Naive B cell (primary cell): Measurements from ENCODE around the gene LCNL1. TPM values are rescaled to one million over a fixed set of nuclear protein-coding genes. Genes with fewer than 3 reads are reported as not detected.

Source experiments
- ATAC-seq, 2 donors: fragments of 150-1000 bp; cut with Tn5 transposase; 2 replicates each; pipeline ENCODE4 v1.10.0; 2021; ENCODE audit warnings: low read depth in 2 of 2, mild to moderate bottlenecking in 2 of 2, moderate library complexity in 2 of 2
- DNase-seq: peaks from one replicate; pipeline ENCODE4 v3.0.0; 2022
- H3K27ac Mint-ChIP-seq, 6 donors: one replicate each; pipeline ENCODE4 v1.8.0; 2020 to 2022; ENCODE audit warnings: mild to moderate bottlenecking in 6 of 6, mixed read lengths in 6 of 6, moderate library complexity in 5 of 6, inconsistent platforms in 2 of 6
- H3K27me3 Mint-ChIP-seq, 3 donors: one replicate each; pipeline ENCODE4 v1.8.0; 2021 to 2022; ENCODE audit warnings: mixed read lengths in 3 of 3, mild to moderate bottlenecking in 1 of 3
- H3K36me3 Mint-ChIP-seq, 2 donors: one replicate each; pipeline ENCODE4 v1.8.0; 2020 to 2022; ENCODE audit warnings: mixed read lengths in 2 of 2, inconsistent platforms in 1 of 2, mild to moderate bottlenecking in 1 of 2
- H3K4me1 Mint-ChIP-seq, 3 donors: one replicate each; pipeline ENCODE4 v1.8.0; 2020 to 2022; ENCODE audit warnings: mixed read lengths in 3 of 3, inconsistent platforms in 1 of 3, mild to moderate bottlenecking in 1 of 3, moderate library complexity in 1 of 3
- H3K4me3 Mint-ChIP-seq, 8 donors: one replicate each; pipeline ENCODE4 v1.8.0; 2020 to 2022; ENCODE audit warnings: mild to moderate bottlenecking in 8 of 8, mixed read lengths in 8 of 8, moderate library complexity in 8 of 8, inconsistent platforms in 2 of 8
- H3K9me3 Mint-ChIP-seq, 7 donors: one replicate each; pipeline ENCODE4 v1.8.0; 2020 to 2022; ENCODE audit warnings: mixed read lengths in 7 of 7, mild to moderate bottlenecking in 5 of 7, inconsistent platforms in 2 of 7, moderate library complexity in 1 of 7
- polyA plus RNA-seq, 6 donors: library from polyadenylated mRNA; unstranded; fragments of 300-500 nt; fragmentation: Illumina TruSeq; gene quantifications; one replicate each; pipeline ENCODE4 v1.2.3, GENCODE V29; 2021; ENCODE audit warnings: low read depth in 6 of 6

Gene LCNL1
- polyA plus RNA-seq, 6 donors from 2014 or later = not detected

- Mint-ChIP-seq H3K4me1 (peaks cover 6 to 19% (median 19%) of the 10 kb centered on the region in 3 donors), H3K27ac (peak overlapping the region in 3 of 6 donors; percentile 5 to 77 (median 74))
Measured at GRCh38 chr9:136990242-136990911, 7.6 kb downstream of the LCNL1 start.

GRCh38 chr9:136991993-136992818 lies 9.4 kb downstream of the LCNL1 start, which contains the start of gene PAXX:
TSS of gene PAXX (plus strand) at chr9:136992422. CDS start at chr9:136992444, 22 bp downstream.
- Mint-ChIP-seq H3K9me3 (peaks cover 0 to 2% (median 0%) of the 10 kb centered on the region in 7 donors), H3K4me1 (peaks cover 6 to 26% (median 26%) of the 10 kb centered on the region in 3 donors), H3K27ac (peak within 1 kb of the TSS; percentile 86 to 96 (median 94)), H3K4me3 (peak within 1 kb of the TSS; percentile 59 to 92 (median 87)), H3K27me3 (peaks cover 7 to 23% (median 11%) of the 10 kb centered on the region in 3 donors), H3K36me3 (no peaks in the 10 kb centered on the region)
- ATAC-seq (peak; percentile 84 to 87), DNase-seq (peak; percentile 90)

More at GRCh38 chr9:136990242-136990911, 7.6 kb downstream of the LCNL1 start:
- H3K9me3 Mint-ChIP-seq = peaks cover 0 to 2% (median 0%) of the 10 kb centered on the region in 7 donors
- peak overlapping the region in 6 of 8 donors; percentile 59 to 89 (median 81) for H3K4me3 Mint-ChIP-seq
- DNase-seq = no peak
- no peaks in the 10 kb centered on the region for H3K36me3 Mint-ChIP-seq
- H3K27me3 Mint-ChIP-seq = peaks cover 7 to 27% (median 16%) of the 10 kb centered on the region in 3 donors
- no peak for ATAC-seq

GRCh38 chr9:136992819-136993369 lies 10.1 kb downstream of the LCNL1 start:
- ATAC-seq = no peak
- no peak for DNase-seq
- no peaks in the 10 kb centered on the region for H3K36me3 Mint-ChIP-seq
- peaks cover 8 to 22% (median 9%) of the 10 kb centered on the region in 3 donors for H3K27me3 Mint-ChIP-seq
- H3K4me1 Mint-ChIP-seq = peaks cover 10 to 32% (median 32%) of the 10 kb centered on the region in 3 donors
- H3K9me3 Mint-ChIP-seq = peaks cover 0 to 2% (median 0%) of the 10 kb centered on the region in 7 donors
- H3K4me3 Mint-ChIP-seq = peak overlapping the region; percentile 59 to 92 (median 87)
- peak overlapping the region; percentile 86 to 96 (median 94) for H3K27ac Mint-ChIP-seq

GRCh38 chr9:136994180-136994887 lies 11.5 kb downstream of the LCNL1 start:
- peaks cover 3 to 25% (median 6%) of the 10 kb centered on the region in 3 donors for H3K27me3 Mint-ChIP-seq
- peaks cover 15 to 43% (median 42%) of the 10 kb centered on the region in 3 donors for H3K4me1 Mint-ChIP-seq

GRCh38 chr9:136994888-136995230 lies 12.1 kb downstream of the LCNL1 start:
- H3K4me3 Mint-ChIP-seq = no peak overlapping the region

More at GRCh38 chr9:136994180-136994887, 11.5 kb downstream of the LCNL1 start:
- no peak for ATAC-seq
- Mint-ChIP-seq H3K27ac (peak overlapping the region in 1 of 6 donors; percentile 93), H3K4me3 (peak overlapping the region in 2 of 8 donors; percentile 85 to 87), H3K36me3 (no peaks in the 10 kb centered on the region), H3K9me3 (peaks cover 0 to 2% (median 0%) of the 10 kb centered on the region in 7 donors)
- no peak for DNase-seq

GRCh38 chr9:136995362-136995761 lies 12.6 kb downstream of the LCNL1 start:
- Mint-ChIP-seq H3K4me3 (no peak overlapping the region), H3K27ac (peak overlapping the region in 1 of 6 donors; percentile 69), H3K36me3 (no peaks in the 10 kb centered on the region), H3K27me3 (peaks cover 3 to 19% (median 6%) of the 10 kb centered on the region in 3 donors), H3K4me1 (peaks cover 21 to 54% (median 53%) of the 10 kb centered on the region in 3 donors), H3K9me3 (no peaks in the 10 kb centered on the region)
- no peak for DNase-seq
- no peak for ATAC-seq

More at GRCh38 chr9:136994888-136995230, 12.1 kb downstream of the LCNL1 start:
- no peaks in the 10 kb centered on the region for H3K36me3 Mint-ChIP-seq
- H3K9me3 Mint-ChIP-seq = peaks cover 0 to 2% (median 0%) of the 10 kb centered on the region in 7 donors
- peak overlapping the region in 1 of 6 donors; percentile 69 for H3K27ac Mint-ChIP-seq
- H3K4me1 Mint-ChIP-seq = peaks cover 16 to 49% (median 48%) of the 10 kb centered on the region in 3 donors
- H3K27me3 Mint-ChIP-seq = peaks cover 3 to 24% (median 6%) of the 10 kb centered on the region in 3 donors
- no peak for ATAC-seq
- DNase-seq = no peak

- no peak for ATAC-seq
- Mint-ChIP-seq H3K9me3 (no peaks in the 10 kb centered on the region), H3K4me3 (peak overlapping the region in 7 of 8 donors; percentile 33 to 68 (median 60)), H3K4me1 (peaks cover 21 to 58% (median 57%) of the 10 kb centered on the region in 3 donors), H3K27ac (peak overlapping the region in 2 of 6 donors; percentile 65 to 66), H3K36me3 (no peaks in the 10 kb centered on the region), H3K27me3 (peaks cover 3 to 18% (median 6%) of the 10 kb centered on the region in 3 donors)
- no peak for DNase-seq
Measured at GRCh38 chr9:136995772-136996311, 13.0 kb downstream of the LCNL1 start.

GRCh38 chr9:136996361-136997292 lies 13.8 kb downstream of the LCNL1 start, which contains the start of gene CLIC3:
TSS of gene CLIC3 (minus strand) at chr9:136996568. CDS start at chr9:136996543, 25 bp downstream.
- ATAC-seq = no peak
- H3K9me3 Mint-ChIP-seq = no peaks in the 10 kb centered on the region
- peak within 1 kb of the TSS in 3 of 6 donors; percentile 65 to 69 (median 66) for H3K27ac Mint-ChIP-seq
- peaks cover 3 to 18% (median 6%) of the 10 kb centered on the region in 3 donors for H3K27me3 Mint-ChIP-seq
- peaks cover 21 to 54% (median 54%) of the 10 kb centered on the region in 3 donors for H3K4me1 Mint-ChIP-seq
- H3K36me3 Mint-ChIP-seq = no peaks in the 10 kb centered on the region
- peak; percentile 39 for DNase-seq
- peak within 1 kb of the TSS; percentile 59 to 74 (median 64) for H3K4me3 Mint-ChIP-seq

GRCh38 chr9:136997371-136997770 lies 14.6 kb downstream of the LCNL1 start:
- peaks cover 3 to 18% (median 6%) of the 10 kb centered on the region in 3 donors for H3K27me3 Mint-ChIP-seq
- H3K4me3 Mint-ChIP-seq = peak overlapping the region in 7 of 8 donors; percentile 42 to 82 (median 70)
- peaks cover 21 to 53% (median 52%) of the 10 kb centered on the region in 3 donors for H3K4me1 Mint-ChIP-seq
- ATAC-seq (no peak), DNase-seq (no peak)
- H3K27ac Mint-ChIP-seq = peak overlapping the region in 2 of 6 donors; percentile 89 to 92
- H3K36me3 Mint-ChIP-seq = no peaks in the 10 kb centered on the region
- no peaks in the 10 kb centered on the region for H3K9me3 Mint-ChIP-seq

GRCh38 chr9:136997830-136998234 lies 15.0 kb downstream of the LCNL1 start:
- DNase-seq (no peak), ATAC-seq (no peak)

More at GRCh38 chr9:136997830-136998234, 15.0 kb downstream of the LCNL1 start:
- Mint-ChIP-seq H3K27ac (peak overlapping the region in 4 of 6 donors; percentile 75 to 92 (median 90)), H3K4me3 (peak overlapping the region; percentile 42 to 82 (median 68)), H3K4me1 (peaks cover 21 to 50% (median 47%) of the 10 kb centered on the region in 3 donors), H3K9me3 (no peaks in the 10 kb centered on the region), H3K27me3 (peaks cover 3 to 18% (median 6%) of the 10 kb centered on the region in 3 donors), H3K36me3 (no peaks in the 10 kb centered on the region)
